Ishikawa (cell line): Measurements from ENCODE around the gene RBM20.

Experiments
- CEBPB ChIP-seq: IDR thresholded peaks from 2 replicates; pipeline ENCODE4 v1.6.1; 2012
- CREB1 ChIP-seq: IDR thresholded peaks from 2 replicates; pipeline ENCODE4 v1.6.1; 2012; ENCODE audit warnings: low read depth
- EP300 ChIP-seq: IDR thresholded peaks from 2 replicates; pipeline ENCODE4 v1.6.1; 2012; ENCODE audit warnings: borderline replicate concordance
- FOXM1 ChIP-seq: IDR thresholded peaks from 2 replicates; pipeline ENCODE4 v1.6.1; 2012; ENCODE audit warnings: low read depth, borderline replicate concordance
- RAD21 ChIP-seq: IDR thresholded peaks from 2 replicates; pipeline ENCODE4 v1.6.1; 2012; ENCODE audit warnings: low read depth
- TCF12 ChIP-seq: IDR thresholded peaks from 2 replicates; pipeline ENCODE4 v1.6.1; 2012; ENCODE audit warnings: low read depth
- TEAD4 ChIP-seq: IDR thresholded peaks from 2 replicates; pipeline ENCODE4 v1.6.1; 2012
- YY1 ChIP-seq: IDR thresholded peaks from 2 replicates; pipeline ENCODE4 v1.6.1; 2012; ENCODE audit warnings: low read depth
- ZBTB7A ChIP-seq: IDR thresholded peaks from 2 replicates; pipeline ENCODE4 v1.6.1; 2012; ENCODE audit warnings: low read depth
- TF ChIP-seq, protein P1 (sequence below): IDR thresholded peaks from 2 replicates; pipeline ENCODE4 v1.6.1; 2012
- TF ChIP-seq, protein P2 (sequence below): IDR thresholded peaks from 2 replicates; pipeline ENCODE4 v1.6.1; 2012; ENCODE audit warnings: low read depth, mild to moderate bottlenecking
- TF ChIP-seq, protein P3 (sequence below): IDR thresholded peaks from 2 replicates; pipeline ENCODE4 v1.6.1; 2012

DNA sequence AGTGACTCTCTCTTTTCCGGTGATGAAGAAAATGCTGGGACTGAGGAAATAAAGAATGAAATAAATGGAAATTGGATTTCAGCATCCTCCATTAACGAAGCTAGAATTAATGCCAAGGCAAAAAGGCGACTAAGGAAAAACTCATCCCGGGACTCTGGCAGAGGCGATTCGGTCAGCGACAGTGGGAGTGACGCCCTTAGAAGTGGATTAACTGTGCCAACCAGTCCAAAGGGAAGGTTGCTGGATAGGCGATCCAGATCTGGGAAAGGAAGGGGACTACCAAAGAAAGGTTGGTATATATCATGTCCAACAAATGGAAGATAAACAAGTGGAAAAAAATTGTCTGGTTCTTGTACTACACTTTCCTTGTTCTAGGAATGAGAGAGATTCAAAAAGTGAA lies 237.1 kb downstream of the RBM20 start:
- TF ChIP-seq, protein P1, sequence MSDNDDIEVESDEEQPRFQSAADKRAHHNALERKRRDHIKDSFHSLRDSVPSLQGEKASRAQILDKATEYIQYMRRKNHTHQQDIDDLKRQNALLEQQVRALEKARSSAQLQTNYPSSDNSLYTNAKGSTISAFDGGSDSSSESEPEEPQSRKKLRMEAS = no peak
- TF ChIP-seq EP300 (no peak), FOXM1 (no peak), TEAD4 (no peak), YY1 (no peak), CEBPB (no peak), ZBTB7A (no peak), RAD21 (no peak), TCF12 (no peak), CREB1 (no peak)
- TF ChIP-seq, protein P2, sequence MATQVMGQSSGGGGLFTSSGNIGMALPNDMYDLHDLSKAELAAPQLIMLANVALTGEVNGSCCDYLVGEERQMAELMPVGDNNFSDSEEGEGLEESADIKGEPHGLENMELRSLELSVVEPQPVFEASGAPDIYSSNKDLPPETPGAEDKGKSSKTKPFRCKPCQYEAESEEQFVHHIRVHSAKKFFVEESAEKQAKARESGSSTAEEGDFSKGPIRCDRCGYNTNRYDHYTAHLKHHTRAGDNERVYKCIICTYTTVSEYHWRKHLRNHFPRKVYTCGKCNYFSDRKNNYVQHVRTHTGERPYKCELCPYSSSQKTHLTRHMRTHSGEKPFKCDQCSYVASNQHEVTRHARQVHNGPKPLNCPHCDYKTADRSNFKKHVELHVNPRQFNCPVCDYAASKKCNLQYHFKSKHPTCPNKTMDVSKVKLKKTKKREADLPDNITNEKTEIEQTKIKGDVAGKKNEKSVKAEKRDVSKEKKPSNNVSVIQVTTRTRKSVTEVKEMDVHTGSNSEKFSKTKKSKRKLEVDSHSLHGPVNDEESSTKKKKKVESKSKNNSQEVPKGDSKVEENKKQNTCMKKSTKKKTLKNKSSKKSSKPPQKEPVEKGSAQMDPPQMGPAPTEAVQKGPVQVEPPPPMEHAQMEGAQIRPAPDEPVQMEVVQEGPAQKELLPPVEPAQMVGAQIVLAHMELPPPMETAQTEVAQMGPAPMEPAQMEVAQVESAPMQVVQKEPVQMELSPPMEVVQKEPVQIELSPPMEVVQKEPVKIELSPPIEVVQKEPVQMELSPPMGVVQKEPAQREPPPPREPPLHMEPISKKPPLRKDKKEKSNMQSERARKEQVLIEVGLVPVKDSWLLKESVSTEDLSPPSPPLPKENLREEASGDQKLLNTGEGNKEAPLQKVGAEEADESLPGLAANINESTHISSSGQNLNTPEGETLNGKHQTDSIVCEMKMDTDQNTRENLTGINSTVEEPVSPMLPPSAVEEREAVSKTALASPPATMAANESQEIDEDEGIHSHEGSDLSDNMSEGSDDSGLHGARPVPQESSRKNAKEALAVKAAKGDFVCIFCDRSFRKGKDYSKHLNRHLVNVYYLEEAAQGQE = no peak
- TF ChIP-seq, protein P3, sequence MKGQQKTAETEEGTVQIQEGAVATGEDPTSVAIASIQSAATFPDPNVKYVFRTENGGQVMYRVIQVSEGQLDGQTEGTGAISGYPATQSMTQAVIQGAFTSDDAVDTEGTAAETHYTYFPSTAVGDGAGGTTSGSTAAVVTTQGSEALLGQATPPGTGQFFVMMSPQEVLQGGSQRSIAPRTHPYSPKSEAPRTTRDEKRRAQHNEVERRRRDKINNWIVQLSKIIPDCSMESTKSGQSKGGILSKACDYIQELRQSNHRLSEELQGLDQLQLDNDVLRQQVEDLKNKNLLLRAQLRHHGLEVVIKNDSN = no peak
